Endothelial cell of umbilical vein (primary cell): ENCODE measurements around the gene PTGS1.

Experiments
- CTCF ChIP-seq, 2 donors: IDR thresholded peaks; 1 replicate in 1 of 2; 2 replicates in 1 of 2; pipeline ENCODE4 v1.5.1; 2011; ENCODE audit warnings: low read length in 2 of 2, mild to moderate bottlenecking in 2 of 2, moderate library complexity in 2 of 2, control low read depth in 1 of 2, inconsistent platforms in 1 of 2, low read depth in 1 of 2; ENCODE audit not compliant: insufficient read depth in 1 of 2; ENCODE audit errors: extremely low read depth in 1 of 2
- EZH2 ChIP-seq: IDR thresholded peaks from 2 replicates; pipeline ENCODE4 v1.6.1; 2012; ENCODE audit warnings: borderline replicate concordance, low read depth, mild to moderate bottlenecking, moderate library complexity, low read length, inconsistent platforms; ENCODE audit not compliant: severe bottlenecking

- TF ChIP-seq CTCF (IDR thresholded peaks at IDR 0.05; ENCODE audit: extremely low read depth in 1 of 2, insufficient read depth in 1 of 2, low read depth in 1 of 2, low read length in 2 of 2) = no peak
- no peak for TF ChIP-seq EZH2
Measured at GRCh38 chr9:122322553-122322952, 48.3 kb upstream of the PTGS1 start.
